ENCODE data around the gene RAB33B. TPM values are rescaled to one million over a fixed set of nuclear protein-coding genes. Genes with fewer than 3 reads are reported as not detected.

The RAB33B gene
- 2.1 to 2.5 TPM (median 2.5 TPM) in 5 replicates for total RNA-seq (2022; extraction: Qiagen RNA extraction)

DNA sequence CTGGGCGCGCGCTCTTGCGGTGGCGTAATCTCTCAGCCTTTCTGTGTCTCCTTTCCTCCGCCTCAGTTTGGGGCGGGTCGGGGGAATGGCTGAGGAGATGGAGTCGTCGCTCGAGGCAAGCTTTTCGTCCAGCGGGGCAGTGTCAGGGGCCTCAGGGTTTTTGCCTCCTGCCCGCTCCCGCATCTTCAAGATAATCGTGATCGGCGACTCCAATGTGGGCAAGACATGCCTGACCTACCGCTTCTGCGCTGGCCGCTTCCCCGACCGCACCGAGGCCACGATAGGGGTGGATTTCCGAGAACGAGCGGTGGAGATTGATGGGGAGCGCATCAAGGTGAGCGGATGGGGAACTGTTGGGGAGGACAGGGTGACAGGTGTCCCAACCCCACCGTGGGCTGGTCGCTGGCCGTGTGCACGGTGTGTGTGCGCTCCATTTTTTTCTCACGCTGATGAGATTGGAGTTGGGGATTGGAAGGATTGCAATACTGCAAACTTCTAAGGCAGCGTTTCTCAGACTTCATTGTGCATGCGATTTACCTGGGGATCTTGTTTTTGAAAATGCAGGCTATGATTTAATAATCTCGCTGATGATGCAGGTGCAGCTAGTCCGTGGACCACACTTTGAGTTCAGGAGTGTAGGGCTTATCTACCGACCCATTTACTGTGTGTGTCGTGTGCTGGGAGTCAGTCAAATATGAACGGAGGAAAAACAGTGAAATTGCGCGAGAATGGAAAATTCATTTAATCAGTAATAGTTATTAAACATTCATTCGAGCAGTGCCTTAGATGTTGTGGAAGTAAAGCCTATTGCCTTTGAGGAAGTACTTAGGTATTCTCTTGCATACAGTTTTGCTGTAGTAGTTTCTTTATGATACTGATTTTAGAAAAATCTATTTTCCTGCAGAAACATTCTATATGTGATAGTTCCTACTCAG, at the start of gene RAB33B:
Gene RAB33B (plus strand): TSS at position 11 of the 935 bp plus-strand sequence. CDS start 75 bp downstream, at position 86.

Other genes starting within 250 kb of the RAB33B start
- gene MGARP, start 173.9 kb upstream of the RAB33B start, total RNA-seq (2022; extraction: Qiagen RNA extraction): 0.34 to 0.69 TPM (median 0.59 TPM) in 5 replicates
- gene NAA15, start 152.6 kb upstream of the RAB33B start, total RNA-seq (2022; extraction: Qiagen RNA extraction): 23.9 to 36.4 TPM (median 32.0 TPM) in 5 replicates
- gene NDUFC1, start 151.6 kb upstream of the RAB33B start, total RNA-seq (2022; extraction: Qiagen RNA extraction): 74.8 to 88.5 TPM (median 77.0 TPM) in 5 replicates
- gene SETD7, start 102.1 kb downstream of the RAB33B start, total RNA-seq (2022; extraction: Qiagen RNA extraction): 38.3 to 52.4 TPM (median 44.3 TPM) in 5 replicates
- 47.5 to 55.3 TPM (median 50.7 TPM) in 5 replicates for gene MGST2, start 211.7 kb downstream of the RAB33B start, total RNA-seq (2022; extraction: Qiagen RNA extraction)

All from A549 treated with dexamethasone at 1 μM for 4 hours (cell line).